NK-92 treated with Interleukin-12 subunit alpha and Interleukin-12 subunit beta, amount 100 ng/mL, for 24 hours (cell line): Measurements from ENCODE around the gene POTED.
"Not testable (repeated sequence)": the region's sequence is repeated elsewhere in the genome, so short reads cannot be mapped to it uniquely, and the experiment has no call there.

ENCODE experiments used
- DNase-seq: peaks from one replicate; lab custom pipeline; 2025; lab: John Stamatoyannopoulos, UW

POTED gene

GRCh38 chr21:13609477-13609876 is at the start of gene POTED:
Gene POTED (plus strand): TSS chr21:13609777. CDS start chr21:13610229, 452 bp downstream.
- DNase-seq = not testable (repeated sequence)

- DNase-seq = not testable (repeated sequence)
Measured at GRCh38 chr21:13650101-13650500, 40.5 kb downstream of the POTED start.

GRCh38 chr21:13651746-13652145 is 42.2 kb downstream of the POTED start:
- DNase-seq = not testable (repeated sequence)
